Coronary artery (tissue), 2 donors: Measurements from ENCODE around the gene ABI3BP.
A peak's percentile ranks its signal among the peaks of the same experiment; 100 is the strongest.

Experiments used
- DNase-seq: peaks from one replicate; pipeline ENCODE4 v3.0.0-alpha.2; 2017; ENCODE audit warnings: low spot score
- H3K27ac ChIP-seq, 2 donors: fragments of 200-600 bp; sonication (generic); one replicate each; pipeline ENCODE4 v1.5.1; 2016 to 2019
- H3K4me3 ChIP-seq: fragments of 200-600 bp; sonication (generic); 2 replicates; pipeline ENCODE4 v1.5.1; 2016; ENCODE audit warnings: mild to moderate bottlenecking, moderate library complexity
- CTCF ChIP-seq: fragments of 200-600 bp; sonication (generic); IDR thresholded peaks from one replicate; pipeline ENCODE4 v1.5.1; 2019; ENCODE audit warnings: antibody characterized with exemption

The ABI3BP gene

GRCh38 chr3:100966049-100966491 lies 27.2 kb downstream of the ABI3BP start:
- no peak overlapping the region for H3K4me3 ChIP-seq
- no peak for DNase-seq
- no peak for TF ChIP-seq CTCF
- no peak overlapping the region for H3K27ac ChIP-seq

GRCh38 chr3:100963041-100963440 lies 30.2 kb downstream of the ABI3BP start:
- no peak for TF ChIP-seq CTCF
- DNase-seq = no peak
- H3K27ac ChIP-seq = no peak overlapping the region
- H3K4me3 ChIP-seq = no peak overlapping the region

- peak overlapping the region; percentile 60 to 74 for H3K27ac ChIP-seq
- H3K4me3 ChIP-seq = no peak overlapping the region
- TF ChIP-seq CTCF = no peak
- no peak for DNase-seq
Observed at GRCh38 chr3:100957261-100957986, 35.8 kb downstream of the ABI3BP start.

- no peak for DNase-seq
- TF ChIP-seq CTCF = no peak
- Histone ChIP-seq H3K27ac (peak overlapping the region; percentile 60 to 74), H3K4me3 (no peak overlapping the region)
Observed at GRCh38 chr3:100956276-100956675, 36.9 kb downstream of the ABI3BP start.

GRCh38 chr3:100954990-100955389 lies 38.2 kb downstream of the ABI3BP start:
- DNase-seq = peak; percentile 87
- Histone ChIP-seq H3K4me3 (peak overlapping the region; percentile 11), H3K27ac (peak overlapping the region; percentile 50 to 74)
- no peak for TF ChIP-seq CTCF

- no peak for TF ChIP-seq CTCF
- Histone ChIP-seq H3K27ac (peak overlapping the region; percentile 50 to 74), H3K4me3 (peak overlapping the region; percentile 3)
- no peak for DNase-seq
Observed at GRCh38 chr3:100954199-100954935, 38.9 kb downstream of the ABI3BP start.

GRCh38 chr3:100953103-100953502 lies 40.1 kb downstream of the ABI3BP start:
- Histone ChIP-seq H3K27ac (no peak overlapping the region), H3K4me3 (no peak overlapping the region)
- no peak for TF ChIP-seq CTCF
- no peak for DNase-seq
